ENCODE measurements around the gene IVD. TPM values are rescaled to one million over a fixed set of nuclear protein-coding genes. Genes with fewer than 3 reads are reported as not detected.

Gene IVD
- total and polyA plus RNA-seq, 5 donors from 2014 or later: 25.0 to 40.2 (median 32.9) TPM

DNA sequence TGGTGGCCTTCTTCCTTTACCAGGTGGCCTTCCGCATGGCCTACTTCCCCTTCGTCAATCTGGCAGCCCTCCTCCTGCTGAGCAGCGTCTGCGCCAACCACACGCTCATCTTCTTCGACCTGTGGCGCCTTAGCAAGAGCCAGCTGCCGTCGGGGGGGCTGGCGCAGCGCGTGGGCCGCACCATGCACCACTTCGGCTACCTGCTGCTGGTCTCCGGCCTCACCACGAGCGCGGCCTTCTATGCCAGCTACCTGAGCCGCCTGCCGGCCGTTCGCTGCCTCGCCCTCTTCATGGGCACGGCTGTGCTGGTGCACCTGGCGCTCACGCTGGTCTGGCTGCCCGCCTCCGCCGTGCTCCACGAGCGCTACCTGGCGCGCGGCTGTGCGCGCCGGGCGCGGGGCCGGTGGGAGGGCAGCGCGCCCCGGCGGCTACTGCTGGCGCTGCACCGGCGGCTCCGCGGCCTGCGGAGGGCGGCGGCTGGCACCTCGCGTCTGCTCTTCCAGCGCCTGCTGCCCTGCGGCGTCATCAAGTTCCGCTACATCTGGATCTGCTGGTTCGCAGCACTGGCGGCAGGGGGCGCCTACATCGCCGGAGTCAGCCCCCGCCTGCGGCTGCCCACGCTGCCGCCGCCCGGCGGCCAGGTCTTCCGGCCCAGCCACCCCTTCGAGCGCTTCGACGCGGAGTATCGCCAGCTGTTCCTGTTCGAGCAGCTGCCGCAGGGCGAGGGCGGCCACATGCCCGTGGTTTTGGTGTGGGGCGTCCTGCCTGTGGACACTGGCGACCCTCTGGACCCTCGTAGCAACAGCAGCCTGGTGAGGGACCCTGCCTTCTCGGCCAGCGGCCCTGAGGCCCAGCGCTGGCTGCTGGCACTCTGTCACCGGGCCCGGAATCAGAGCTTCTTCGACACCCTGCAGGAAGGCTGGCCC, 37.6 kb upstream of the IVD start:
- peak overlapping the region; percentile 75 to 88 (median 88) for H3K27ac Mint-ChIP-seq
- DNase-seq (peak; percentile 79 to 95 (median 90)), ATAC-seq (ENCODE audit: low read depth in 2 of 2) (peak; percentile 92 to 95)
- Histone ChIP-seq H3K27me3 (ENCODE audit: control insufficient read depth, insufficient read depth, low read length) (no peaks in the 10 kb centered on the region), H3K27ac (ENCODE audit: insufficient read depth, low read length, poor library complexity, severe bottlenecking) (peak overlapping the region; percentile 51), H3K4me3 (ENCODE audit: low read depth, low read length) (peak overlapping the region; percentile 39), H3K9me3 (ENCODE audit: control insufficient read depth in 2 of 2, low read length in 2 of 2) (no peaks in the 10 kb centered on the region), H3K4me1 (ENCODE audit: control insufficient read depth, insufficient read depth, low read length, poor library complexity, severe bottlenecking) (peaks cover 22% of the 10 kb centered on the region), H3K36me3 (ENCODE audit: control insufficient read depth, insufficient read depth, low read length) (no peaks in the 10 kb centered on the region)
- H3K9me3 Mint-ChIP-seq: peaks cover 0 to 1% (median 0%) of the 10 kb centered on the region in 7 donors
- H3K4me1 Mint-ChIP-seq: peaks cover 5 to 42% (median 13%) of the 10 kb centered on the region in 4 donors
- H3K36me3 Mint-ChIP-seq: no peaks in the 10 kb centered on the region
- H3K27me3 Mint-ChIP-seq: no peaks in the 10 kb centered on the region
- peak overlapping the region; percentile 86 to 93 (median 90) for H3K4me3 Mint-ChIP-seq

DNA sequence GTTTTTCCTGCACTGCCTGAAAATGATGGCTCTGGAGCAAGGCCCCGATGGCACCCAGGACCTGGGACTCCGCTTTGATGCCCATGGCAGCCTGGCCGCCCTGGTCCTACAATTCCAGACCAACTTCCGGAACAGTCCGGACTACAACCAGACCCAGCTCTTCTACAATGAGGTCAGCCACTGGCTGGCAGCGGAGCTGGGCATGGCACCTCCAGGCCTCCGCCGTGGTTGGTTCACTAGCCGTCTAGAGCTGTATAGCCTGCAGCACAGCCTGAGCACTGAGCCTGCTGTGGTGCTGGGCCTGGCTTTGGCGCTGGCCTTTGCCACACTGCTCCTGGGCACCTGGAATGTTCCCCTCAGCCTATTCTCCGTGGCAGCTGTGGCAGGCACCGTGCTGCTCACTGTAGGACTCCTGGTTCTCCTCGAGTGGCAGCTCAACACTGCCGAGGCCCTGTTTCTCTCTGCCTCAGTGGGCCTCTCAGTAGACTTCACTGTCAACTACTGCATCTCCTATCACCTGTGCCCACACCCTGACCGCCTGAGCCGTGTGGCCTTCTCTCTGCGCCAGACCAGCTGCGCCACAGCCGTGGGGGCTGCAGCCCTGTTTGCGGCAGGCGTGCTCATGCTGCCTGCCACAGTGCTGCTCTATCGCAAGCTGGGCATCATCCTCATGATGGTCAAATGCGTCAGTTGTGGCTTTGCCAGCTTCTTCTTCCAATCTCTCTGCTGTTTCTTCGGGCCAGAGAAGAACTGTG, 36.7 kb upstream of the IVD start:
- Mint-ChIP-seq H3K4me1 (peaks cover 5 to 38% (median 13%) of the 10 kb centered on the region in 4 donors), H3K27me3 (no peaks in the 10 kb centered on the region), H3K27ac (peak overlapping the region in 1 of 3 donors; percentile 23), H3K4me3 (peak overlapping the region; percentile 41 to 77 (median 59)), H3K36me3 (no peaks in the 10 kb centered on the region), H3K9me3 (peaks cover 0 to 1% (median 0%) of the 10 kb centered on the region in 7 donors)
- ATAC-seq (ENCODE audit: low read depth in 2 of 2) (no peak), DNase-seq (no peak)
- Histone ChIP-seq H3K9me3 (ENCODE audit: control insufficient read depth in 2 of 2, low read length in 2 of 2) (no peaks in the 10 kb centered on the region), H3K27ac (ENCODE audit: insufficient read depth, low read length, poor library complexity, severe bottlenecking) (no peak overlapping the region), H3K4me3 (ENCODE audit: low read depth, low read length) (no peak overlapping the region), H3K4me1 (ENCODE audit: control insufficient read depth, insufficient read depth, low read length, poor library complexity, severe bottlenecking) (peaks cover 22% of the 10 kb centered on the region), H3K36me3 (ENCODE audit: control insufficient read depth, insufficient read depth, low read length) (no peaks in the 10 kb centered on the region), H3K27me3 (ENCODE audit: control insufficient read depth, insufficient read depth, low read length) (no peaks in the 10 kb centered on the region)

DNA sequence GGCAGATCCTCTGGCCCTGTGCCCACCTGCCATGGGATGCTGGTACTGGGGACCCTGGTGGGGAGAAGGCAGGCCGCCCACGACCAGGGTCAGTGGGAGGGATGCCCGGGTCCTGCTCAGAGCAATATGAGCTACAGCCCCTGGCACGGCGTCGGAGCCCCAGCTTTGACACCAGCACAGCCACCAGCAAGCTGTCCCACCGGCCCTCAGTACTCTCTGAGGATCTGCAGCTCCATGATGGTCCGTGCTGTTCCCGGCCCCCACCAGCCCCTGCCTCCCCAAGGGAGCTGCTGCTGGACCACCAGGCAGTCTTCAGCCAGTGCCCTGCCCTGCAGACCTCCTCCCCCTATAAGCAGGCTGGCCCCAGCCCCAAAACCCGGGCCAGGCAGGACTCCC, 36.1 kb upstream of the IVD start:
- Mint-ChIP-seq H3K4me1 (peaks cover 5 to 35% (median 13%) of the 10 kb centered on the region in 4 donors), H3K9me3 (peaks cover 0 to 1% (median 0%) of the 10 kb centered on the region in 7 donors), H3K27me3 (no peaks in the 10 kb centered on the region), H3K36me3 (no peaks in the 10 kb centered on the region), H3K27ac (no peak overlapping the region), H3K4me3 (peak overlapping the region in 3 of 4 donors; percentile 41 to 64 (median 54))
- DNase-seq (no peak), ATAC-seq (ENCODE audit: low read depth in 2 of 2) (no peak)
- Histone ChIP-seq H3K4me3 (ENCODE audit: low read depth, low read length) (no peak overlapping the region), H3K36me3 (ENCODE audit: control insufficient read depth, insufficient read depth, low read length) (no peaks in the 10 kb centered on the region), H3K27ac (ENCODE audit: insufficient read depth, low read length, poor library complexity, severe bottlenecking) (no peak overlapping the region), H3K4me1 (ENCODE audit: control insufficient read depth, insufficient read depth, low read length, poor library complexity, severe bottlenecking) (peaks cover 22% of the 10 kb centered on the region), H3K9me3 (ENCODE audit: control insufficient read depth in 2 of 2, low read length in 2 of 2) (no peaks in the 10 kb centered on the region), H3K27me3 (ENCODE audit: control insufficient read depth, insufficient read depth, low read length) (no peaks in the 10 kb centered on the region)

DNA sequence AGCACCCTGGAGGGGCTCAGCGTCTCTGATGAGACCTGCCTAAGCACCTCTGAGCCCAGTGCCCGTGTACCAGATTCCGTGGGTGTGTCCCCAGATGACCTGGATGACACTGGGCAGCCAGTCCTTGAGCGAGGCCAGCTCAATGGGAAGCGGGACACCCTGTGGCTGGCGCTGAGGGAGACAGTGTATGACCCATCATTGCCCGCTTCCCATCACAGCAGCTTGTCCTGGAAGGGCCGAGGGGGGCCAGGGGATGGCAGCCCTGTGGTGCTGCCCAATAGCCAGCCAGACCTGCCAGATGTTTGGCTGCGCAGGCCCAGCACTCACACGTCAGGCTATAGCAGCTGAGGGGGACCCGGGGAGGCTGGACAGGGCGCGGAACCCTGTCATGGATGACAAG, 35.6 kb upstream of the IVD start:
- no peaks in the 10 kb centered on the region for H3K36me3 ChIP-seq (ENCODE audit: control insufficient read depth, insufficient read depth, low read length)
- no peak overlapping the region for H3K4me3 ChIP-seq (ENCODE audit: low read depth, low read length)
- H3K4me1 ChIP-seq (ENCODE audit: control insufficient read depth, insufficient read depth, low read length, poor library complexity, severe bottlenecking): peaks cover 22% of the 10 kb centered on the region
- H3K4me3 Mint-ChIP-seq: no peak overlapping the region
- H3K27me3 ChIP-seq (ENCODE audit: control insufficient read depth, insufficient read depth, low read length): no peaks in the 10 kb centered on the region
- no peak overlapping the region for H3K27ac Mint-ChIP-seq
- H3K9me3 ChIP-seq (ENCODE audit: control insufficient read depth in 2 of 2, low read length in 2 of 2): no peaks in the 10 kb centered on the region
- H3K4me1 Mint-ChIP-seq: peaks cover 5 to 32% (median 13%) of the 10 kb centered on the region in 4 donors
- H3K27me3 Mint-ChIP-seq: no peaks in the 10 kb centered on the region
- ATAC-seq (ENCODE audit: low read depth in 2 of 2) (no peak), DNase-seq (no peak)
- H3K27ac ChIP-seq (ENCODE audit: insufficient read depth, low read length, poor library complexity, severe bottlenecking): no peak overlapping the region
- H3K36me3 Mint-ChIP-seq: no peaks in the 10 kb centered on the region
- H3K9me3 Mint-ChIP-seq: peaks cover 0 to 1% (median 0%) of the 10 kb centered on the region in 7 donors

DNA sequence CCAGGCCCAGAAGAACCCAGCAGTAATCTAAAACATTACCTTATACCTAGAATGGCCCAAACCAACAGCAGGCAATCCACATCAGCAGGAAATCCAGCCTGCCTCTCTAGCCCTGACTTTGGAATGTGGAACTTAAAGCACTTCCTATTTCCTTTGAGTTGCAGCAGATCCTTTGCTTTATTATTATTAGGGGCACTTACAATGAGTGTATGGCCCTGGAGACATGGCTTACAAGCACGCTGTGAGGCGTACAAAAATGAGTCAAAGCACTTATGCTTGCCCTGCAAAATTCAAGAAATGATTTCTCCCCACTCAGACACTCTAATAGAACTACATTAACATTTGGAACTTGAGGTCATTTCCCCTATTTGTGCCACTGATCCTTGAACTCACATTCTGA, 32.6 kb upstream of the IVD start:
- H3K27ac Mint-ChIP-seq: no peak overlapping the region

DNA sequence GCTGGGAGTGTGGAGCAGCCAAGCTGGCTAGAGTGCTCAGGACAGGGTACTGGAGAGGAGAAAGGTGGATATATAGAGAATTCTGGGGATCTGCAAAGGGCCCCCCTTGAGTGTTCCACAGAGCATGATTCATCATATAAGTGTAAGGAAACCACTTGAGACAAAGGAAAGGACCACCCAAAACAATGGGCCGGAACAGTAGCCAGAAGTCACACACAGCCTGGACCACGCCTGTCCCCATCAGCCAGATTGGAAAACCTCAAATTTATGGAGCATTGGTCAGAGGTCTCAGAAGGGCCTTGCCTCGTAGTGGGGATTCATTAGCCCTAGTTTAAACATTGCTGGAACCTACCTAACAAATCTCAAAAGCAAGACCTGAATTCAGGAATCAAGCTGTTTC, 28.0 kb upstream of the IVD start:
- Mint-ChIP-seq H3K36me3 (peaks cover 1% of the 10 kb centered on the region), H3K27me3 (peaks cover 6% of the 10 kb centered on the region), H3K9me3 (peaks cover 0 to 1% (median 0%) of the 10 kb centered on the region in 7 donors), H3K27ac (no peak overlapping the region), H3K4me3 (no peak overlapping the region), H3K4me1 (peaks cover 2 to 4% (median 3%) of the 10 kb centered on the region in 4 donors)
- DNase-seq (no peak), ATAC-seq (ENCODE audit: low read depth in 2 of 2) (no peak)
- Histone ChIP-seq H3K9me3 (ENCODE audit: control insufficient read depth in 2 of 2, low read length in 2 of 2) (no peaks in the 10 kb centered on the region), H3K27me3 (ENCODE audit: control insufficient read depth, insufficient read depth, low read length) (no peaks in the 10 kb centered on the region), H3K4me1 (ENCODE audit: control insufficient read depth, insufficient read depth, low read length, poor library complexity, severe bottlenecking) (no peaks in the 10 kb centered on the region), H3K4me3 (ENCODE audit: low read depth, low read length) (no peak overlapping the region), H3K36me3 (ENCODE audit: control insufficient read depth, insufficient read depth, low read length) (no peaks in the 10 kb centered on the region), H3K27ac (ENCODE audit: insufficient read depth, low read length, poor library complexity, severe bottlenecking) (no peak overlapping the region)

More for the DNA sequence above, 32.6 kb upstream of the IVD start:
- DNase-seq (no peak), ATAC-seq (ENCODE audit: low read depth in 2 of 2) (no peak)
- H3K4me3 ChIP-seq (ENCODE audit: low read depth, low read length): no peak overlapping the region
- no peak overlapping the region for H3K27ac ChIP-seq (ENCODE audit: insufficient read depth, low read length, poor library complexity, severe bottlenecking)
- no peaks in the 10 kb centered on the region for H3K9me3 ChIP-seq (ENCODE audit: control insufficient read depth in 2 of 2, low read length in 2 of 2)
- Mint-ChIP-seq H3K36me3 (no peaks in the 10 kb centered on the region), H3K4me1 (peaks cover 0 to 3% (median 0%) of the 10 kb centered on the region in 4 donors), H3K4me3 (no peak overlapping the region), H3K27me3 (no peaks in the 10 kb centered on the region), H3K9me3 (peaks cover 0 to 1% (median 0%) of the 10 kb centered on the region in 7 donors)
- H3K4me1 ChIP-seq (ENCODE audit: control insufficient read depth, insufficient read depth, low read length, poor library complexity, severe bottlenecking): peaks cover 3% of the 10 kb centered on the region
- no peaks in the 10 kb centered on the region for H3K27me3 ChIP-seq (ENCODE audit: control insufficient read depth, insufficient read depth, low read length)
- no peaks in the 10 kb centered on the region for H3K36me3 ChIP-seq (ENCODE audit: control insufficient read depth, insufficient read depth, low read length)

DNA sequence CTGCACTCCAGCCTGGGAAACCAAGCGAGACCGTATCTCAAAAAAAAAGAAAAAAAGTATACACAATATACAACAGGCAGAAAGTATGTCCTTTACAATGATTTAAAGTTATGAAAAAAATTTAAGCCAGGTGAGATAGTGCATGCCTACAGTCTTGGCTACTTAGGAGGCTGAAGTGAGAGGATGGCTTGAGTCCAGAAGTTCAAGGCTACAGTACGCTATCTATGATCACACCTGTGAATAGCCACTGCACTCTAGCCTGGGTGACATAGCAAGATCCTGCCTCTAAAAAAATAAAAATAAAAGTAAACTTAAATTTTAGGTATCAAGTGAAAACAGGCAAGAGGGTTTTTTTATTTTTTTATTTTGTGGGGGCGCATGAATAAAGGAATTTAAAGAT, 26.2 kb upstream of the IVD start:
- ATAC-seq (ENCODE audit: low read depth in 2 of 2): no peak
- peaks cover 7% of the 10 kb centered on the region for H3K27me3 Mint-ChIP-seq
- H3K27ac Mint-ChIP-seq: no peak overlapping the region

More for the DNA sequence above, 26.2 kb upstream of the IVD start:
- Mint-ChIP-seq H3K4me3 (peak overlapping the region in 1 of 4 donors; percentile 41), H3K36me3 (peaks cover 4% of the 10 kb centered on the region), H3K9me3 (peaks cover 0 to 1% (median 0%) of the 10 kb centered on the region in 7 donors), H3K4me1 (peaks cover 6 to 17% (median 14%) of the 10 kb centered on the region in 4 donors)
- Histone ChIP-seq H3K36me3 (ENCODE audit: control insufficient read depth, insufficient read depth, low read length) (no peaks in the 10 kb centered on the region), H3K27me3 (ENCODE audit: control insufficient read depth, insufficient read depth, low read length) (no peaks in the 10 kb centered on the region), H3K4me3 (ENCODE audit: low read depth, low read length) (no peak overlapping the region), H3K9me3 (ENCODE audit: control insufficient read depth in 2 of 2, low read length in 2 of 2) (no peaks in the 10 kb centered on the region), H3K27ac (ENCODE audit: insufficient read depth, low read length, poor library complexity, severe bottlenecking) (no peak overlapping the region), H3K4me1 (ENCODE audit: control insufficient read depth, insufficient read depth, low read length, poor library complexity, severe bottlenecking) (peaks cover 10% of the 10 kb centered on the region)
- no peak for DNase-seq
